ENCODE data around the gene SELE.

SELE gene

GRCh38 chr1:169682071-169682470 is 51.8 kb downstream of the SELE start:
- H3K4me3 ChIP-seq (ENCODE audit: low read depth, low read length) = no peak overlapping the region
- no peak for TF ChIP-seq CTCF (IDR thresholded peaks at IDR 0.05; ENCODE audit: borderline replicate concordance, insufficient read depth, low read depth, low read length)

GRCh38 chr1:169681140-169681539 is 52.7 kb downstream of the SELE start:
- H3K4me3 ChIP-seq (ENCODE audit: low read depth, low read length) = no peak overlapping the region
- TF ChIP-seq CTCF (IDR thresholded peaks at IDR 0.05; ENCODE audit: borderline replicate concordance, insufficient read depth, low read depth, low read length) = no peak

- H3K4me3 ChIP-seq (ENCODE audit: low read depth, low read length) = no peak overlapping the region
- no peak for TF ChIP-seq CTCF (IDR thresholded peaks at IDR 0.05; ENCODE audit: borderline replicate concordance, insufficient read depth, low read depth, low read length)
Observed at GRCh38 chr1:169680377-169681019, 53.4 kb downstream of the SELE start.

DNA sequence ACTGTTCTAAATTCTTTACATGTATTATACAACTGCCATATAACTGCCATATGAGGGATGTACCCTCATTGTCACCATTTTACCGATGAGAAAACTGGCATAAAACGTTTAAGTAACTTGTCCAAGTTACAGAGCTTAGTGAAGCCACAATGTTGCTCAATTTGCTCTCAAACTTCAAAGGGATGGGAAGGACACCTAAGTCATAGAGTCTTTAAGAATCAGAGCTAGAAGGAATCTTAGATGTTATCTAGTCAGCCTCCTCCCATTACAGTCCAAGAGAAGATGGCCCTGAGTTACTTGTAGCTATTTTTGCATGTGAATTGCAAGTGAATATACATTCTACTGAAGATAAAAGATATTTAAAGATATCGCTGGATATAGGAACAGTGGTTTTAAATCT is 54.2 kb downstream of the SELE start:
- TF ChIP-seq CTCF (IDR thresholded peaks at IDR 0.05; ENCODE audit: borderline replicate concordance, insufficient read depth, low read depth, low read length) = no peak
- no peak overlapping the region for H3K4me3 ChIP-seq (ENCODE audit: low read depth, low read length)

GRCh38 chr1:169676001-169676400 is 57.9 kb downstream of the SELE start:
- no peak overlapping the region for H3K4me3 ChIP-seq (ENCODE audit: low read depth, low read length)
- no peak for TF ChIP-seq CTCF (IDR thresholded peaks at IDR 0.05; ENCODE audit: borderline replicate concordance, insufficient read depth, low read depth, low read length)
